Naive B cell (primary cell): Measurements from ENCODE around the gene ST7. TPM values are rescaled to one million over a fixed set of nuclear protein-coding genes. Genes with fewer than 3 reads are reported as not detected.
"Not testable (repeated sequence)": the region's sequence is repeated elsewhere in the genome, so short reads cannot be mapped to it uniquely, and the experiment has no call there.

Experiments
- ATAC-seq, 2 donors: fragments of 150-1000 bp; cut with Tn5 transposase; 2 replicates each; pipeline ENCODE4 v1.10.0; 2021; ENCODE audit warnings: low read depth in 2 of 2, mild to moderate bottlenecking in 2 of 2, moderate library complexity in 2 of 2
- DNase-seq: peaks from one replicate; pipeline ENCODE4 v3.0.0; 2022
- H3K27ac Mint-ChIP-seq, 6 donors: one replicate each; pipeline ENCODE4 v1.8.0; 2020 to 2022; ENCODE audit warnings: mild to moderate bottlenecking in 6 of 6, mixed read lengths in 6 of 6, moderate library complexity in 5 of 6, inconsistent platforms in 2 of 6
- H3K27me3 Mint-ChIP-seq, 3 donors: one replicate each; pipeline ENCODE4 v1.8.0; 2021 to 2022; ENCODE audit warnings: mixed read lengths in 3 of 3, mild to moderate bottlenecking in 1 of 3
- H3K36me3 Mint-ChIP-seq, 2 donors: one replicate each; pipeline ENCODE4 v1.8.0; 2020 to 2022; ENCODE audit warnings: mixed read lengths in 2 of 2, inconsistent platforms in 1 of 2, mild to moderate bottlenecking in 1 of 2
- H3K4me1 Mint-ChIP-seq, 3 donors: one replicate each; pipeline ENCODE4 v1.8.0; 2020 to 2022; ENCODE audit warnings: mixed read lengths in 3 of 3, inconsistent platforms in 1 of 3, mild to moderate bottlenecking in 1 of 3, moderate library complexity in 1 of 3
- H3K4me3 Mint-ChIP-seq, 8 donors: one replicate each; pipeline ENCODE4 v1.8.0; 2020 to 2022; ENCODE audit warnings: mild to moderate bottlenecking in 8 of 8, mixed read lengths in 8 of 8, moderate library complexity in 8 of 8, inconsistent platforms in 2 of 8
- H3K9me3 Mint-ChIP-seq, 7 donors: one replicate each; pipeline ENCODE4 v1.8.0; 2020 to 2022; ENCODE audit warnings: mixed read lengths in 7 of 7, mild to moderate bottlenecking in 5 of 7, inconsistent platforms in 2 of 7, moderate library complexity in 1 of 7
- polyA plus RNA-seq, 6 donors: library from polyadenylated mRNA; unstranded; fragments of 300-500 nt; fragmentation: Illumina TruSeq; gene quantifications; one replicate each; pipeline ENCODE4 v1.2.3, GENCODE V29; 2021; ENCODE audit warnings: low read depth in 6 of 6

ST7 gene
- polyA plus RNA-seq, 6 donors from 2014 or later, result 0.49 to 3.7 (median 0.63) TPM; not detected in 1

DNA sequence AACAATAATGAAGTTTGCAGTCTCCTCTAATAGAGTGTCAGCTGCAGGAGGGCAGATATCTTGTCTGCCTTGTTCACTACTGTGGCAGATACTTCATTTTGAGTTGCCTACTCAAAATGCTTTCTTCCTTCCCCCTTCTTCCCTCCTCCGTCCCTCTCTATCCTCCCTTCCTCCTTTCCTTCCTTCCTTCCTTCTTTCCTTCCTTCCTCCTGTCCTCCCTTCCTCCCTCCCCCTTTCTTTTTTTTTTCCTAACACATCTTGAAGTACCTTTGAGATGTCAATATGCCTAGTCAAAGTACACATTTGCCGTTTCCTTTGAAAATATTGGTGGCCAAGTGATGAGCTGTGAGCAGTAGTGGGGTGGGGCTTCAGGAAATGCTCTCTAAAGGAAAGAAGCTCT, 18.7 kb upstream of the ST7 start:
- H3K4me3 Mint-ChIP-seq, result no peak overlapping the region
- no peak for ATAC-seq
- H3K9me3 Mint-ChIP-seq, result no peaks in the 10 kb centered on the region
- H3K4me1 Mint-ChIP-seq, result peaks cover 3 to 9% (median 5%) of the 10 kb centered on the region in 3 donors
- no peak for DNase-seq
- no peaks in the 10 kb centered on the region for H3K36me3 Mint-ChIP-seq
- no peak overlapping the region for H3K27ac Mint-ChIP-seq
- peaks cover 13 to 42% (median 24%) of the 10 kb centered on the region in 3 donors for H3K27me3 Mint-ChIP-seq

DNA sequence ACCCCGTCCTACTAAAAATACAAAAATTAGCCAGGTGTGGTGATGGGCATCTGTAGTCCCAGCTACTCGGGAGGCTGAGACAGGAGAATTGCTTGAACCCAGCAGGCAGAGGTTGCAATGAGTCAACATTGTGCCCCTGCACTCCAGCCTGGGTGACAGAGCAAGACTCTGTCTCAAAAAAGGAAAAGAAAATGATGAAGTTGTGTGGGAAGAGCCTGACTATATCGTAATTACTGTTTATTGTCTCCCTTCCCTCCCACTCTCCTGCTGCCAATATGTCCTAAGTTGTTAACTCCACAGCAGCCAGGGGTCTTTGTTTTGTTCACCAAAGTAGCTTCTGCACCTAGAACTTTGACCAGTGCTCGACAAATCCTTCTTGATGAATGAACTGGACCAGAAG, 16.5 kb upstream of the ST7 start:
- not testable (repeated sequence) for H3K36me3 Mint-ChIP-seq, H3K4me3 Mint-ChIP-seq, H3K9me3 Mint-ChIP-seq, H3K27ac Mint-ChIP-seq, ATAC-seq, H3K4me1 Mint-ChIP-seq, DNase-seq
- peaks cover 9 to 29% (median 14%) of the 10 kb centered on the region in 3 donors for H3K27me3 Mint-ChIP-seq

DNA sequence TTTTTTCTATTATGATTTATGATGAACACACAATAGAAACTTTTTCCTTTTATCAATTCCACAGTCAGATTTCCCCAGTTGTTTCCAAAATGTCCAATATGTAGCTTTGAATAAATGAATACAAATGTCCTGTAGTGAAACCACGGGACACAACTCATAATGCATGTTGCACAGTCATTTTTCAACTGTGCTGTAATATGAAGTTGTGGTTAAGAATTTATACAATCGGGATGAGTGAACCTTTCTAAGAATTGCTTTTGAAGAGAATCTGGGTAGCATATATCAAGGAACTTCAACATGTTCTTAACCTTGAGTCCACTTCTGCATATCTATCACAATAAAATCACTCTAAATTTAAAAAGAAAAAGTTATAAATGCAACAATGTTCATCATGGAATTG, 14.6 kb upstream of the ST7 start:
- no peaks in the 10 kb centered on the region for H3K36me3 Mint-ChIP-seq
- no peak for DNase-seq
- H3K9me3 Mint-ChIP-seq, result no peaks in the 10 kb centered on the region
- H3K27ac Mint-ChIP-seq, result no peak overlapping the region
- no peaks in the 10 kb centered on the region for H3K4me1 Mint-ChIP-seq
- no peak for ATAC-seq
- H3K4me3 Mint-ChIP-seq, result no peak overlapping the region
- H3K27me3 Mint-ChIP-seq, result peaks cover 9 to 29% (median 14%) of the 10 kb centered on the region in 3 donors

DNA sequence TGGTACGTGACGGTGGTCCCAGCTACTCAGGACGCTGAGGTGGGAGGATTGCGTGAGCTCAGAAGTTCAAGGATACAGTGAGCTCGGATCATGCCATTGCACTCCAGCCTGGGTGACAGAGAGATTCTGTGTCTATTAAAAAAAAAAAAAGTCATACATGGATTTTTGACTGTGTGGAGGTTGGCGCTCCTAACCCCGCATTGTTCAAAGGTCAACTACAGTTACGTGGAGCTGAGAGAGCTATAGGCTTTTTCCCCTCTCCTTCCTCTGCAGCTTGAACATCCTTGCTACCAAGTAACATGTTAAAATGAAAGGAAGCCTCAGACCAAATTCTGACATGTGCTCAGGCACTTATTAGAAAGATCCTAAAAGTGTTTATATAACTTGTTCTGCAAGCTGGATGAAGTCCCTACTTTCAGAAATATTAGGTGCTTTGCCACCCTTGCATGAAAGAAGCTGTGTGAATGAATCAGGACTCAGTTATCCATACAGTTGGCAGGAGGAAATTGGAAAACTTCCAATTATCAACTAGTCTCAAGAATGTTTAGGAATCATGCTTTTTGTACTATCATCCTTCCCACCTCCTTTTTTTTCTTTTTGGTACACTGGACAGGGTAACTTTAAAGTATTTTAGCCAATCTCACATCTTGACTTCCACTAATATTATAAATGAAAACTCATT, 12.5 kb upstream of the ST7 start:
- no peaks in the 10 kb centered on the region for H3K4me1 Mint-ChIP-seq
- H3K36me3 Mint-ChIP-seq, result no peaks in the 10 kb centered on the region
- DNase-seq, result no peak
- peaks cover 9 to 16% (median 10%) of the 10 kb centered on the region in 3 donors for H3K27me3 Mint-ChIP-seq
- H3K4me3 Mint-ChIP-seq, result no peak overlapping the region
- H3K27ac Mint-ChIP-seq, result no peak overlapping the region
- no peaks in the 10 kb centered on the region for H3K9me3 Mint-ChIP-seq
- ATAC-seq, result no peak

DNA sequence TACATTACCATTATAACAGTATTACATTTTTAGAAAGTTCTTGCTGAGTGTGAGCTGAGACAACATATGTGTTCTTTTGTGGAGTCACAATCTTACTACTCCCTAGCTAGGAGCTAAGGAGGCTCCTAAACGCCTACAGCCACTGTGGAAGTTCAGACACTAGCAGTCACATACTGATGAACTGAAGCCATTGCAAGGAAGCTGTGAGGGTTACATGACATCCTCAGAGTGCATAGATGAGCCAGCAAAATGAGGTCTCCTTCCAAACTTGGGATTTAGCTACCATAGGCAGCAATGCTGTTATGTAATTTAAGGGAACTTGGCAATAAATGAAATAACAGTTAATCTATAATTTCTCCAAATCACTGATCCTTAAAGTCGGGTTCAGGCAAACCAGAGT, 10.8 kb upstream of the ST7 start:
- no peaks in the 10 kb centered on the region for H3K9me3 Mint-ChIP-seq
- no peak overlapping the region for H3K4me3 Mint-ChIP-seq
- no peak overlapping the region for H3K27ac Mint-ChIP-seq
- no peak for ATAC-seq
- no peaks in the 10 kb centered on the region for H3K4me1 Mint-ChIP-seq
- DNase-seq, result no peak
- peaks cover 0 to 10% (median 7%) of the 10 kb centered on the region in 3 donors for H3K27me3 Mint-ChIP-seq
- H3K36me3 Mint-ChIP-seq, result no peaks in the 10 kb centered on the region

DNA sequence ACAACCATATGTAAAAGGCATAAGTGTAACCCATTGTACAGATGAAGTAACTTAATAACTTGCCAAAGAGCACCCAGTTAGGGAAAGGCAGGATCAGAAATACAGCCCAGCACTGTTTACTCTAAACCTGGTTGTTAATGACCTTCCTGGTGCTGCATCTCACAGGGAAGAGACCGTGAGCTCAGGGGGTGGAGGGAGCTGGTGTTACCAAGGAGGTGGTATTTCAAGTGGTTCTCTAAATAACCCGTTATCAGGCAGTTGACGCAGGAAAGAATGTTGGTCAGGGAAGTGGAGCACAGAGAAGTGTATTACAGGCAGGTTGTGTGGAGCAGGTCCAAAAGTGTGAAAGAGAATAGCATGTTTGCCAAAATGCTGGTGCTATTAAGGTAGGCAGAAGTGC, 4.4 kb upstream of the ST7 start:
- H3K27ac Mint-ChIP-seq, result peak overlapping the region in 1 of 6 donors; percentile 33

DNA sequence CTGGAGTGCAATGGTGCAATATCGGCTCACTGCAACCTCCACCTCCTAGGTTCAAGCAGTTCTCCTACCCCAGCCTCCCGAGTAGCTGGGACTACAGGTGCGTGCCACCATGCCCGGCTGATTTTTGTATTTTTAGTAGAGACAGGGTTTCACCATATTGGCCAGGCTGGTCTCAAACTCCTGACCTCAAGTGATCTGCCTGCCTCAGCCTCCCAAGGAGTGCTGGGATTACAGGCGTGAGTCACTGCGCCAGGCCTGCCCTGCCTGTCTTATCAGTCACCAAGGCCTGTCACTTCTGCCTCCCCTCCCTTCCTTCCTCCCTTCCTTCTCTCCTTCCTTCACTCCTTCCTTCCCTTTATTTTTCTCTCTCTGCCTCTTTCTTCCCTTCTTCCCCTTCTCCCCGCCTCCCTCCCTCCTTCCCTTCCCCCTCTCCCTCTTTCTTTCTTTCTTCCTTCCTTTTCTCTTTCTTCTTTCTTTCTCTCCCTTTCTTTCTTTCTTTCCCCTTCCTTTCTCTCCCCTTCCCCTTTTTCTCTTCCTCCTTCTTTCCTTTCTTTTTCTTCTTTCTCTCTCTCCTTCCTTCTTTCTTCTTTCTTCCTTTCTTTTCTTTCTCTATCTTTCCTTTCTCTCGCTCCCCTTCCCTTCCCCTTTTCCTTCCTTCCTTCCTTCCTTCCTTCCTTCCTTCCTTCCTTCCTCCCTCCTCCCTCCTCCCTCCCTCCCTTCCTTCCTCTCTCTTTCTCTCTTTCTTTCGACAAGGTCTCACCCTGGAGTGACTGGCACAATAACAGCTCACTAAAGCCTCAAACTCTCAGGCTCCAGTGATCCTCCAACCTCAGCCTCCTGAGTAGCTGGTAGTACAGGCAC, 3.1 kb upstream of the ST7 start:
- no peak overlapping the region for H3K27ac Mint-ChIP-seq

More for the DNA sequence above, 4.4 kb upstream of the ST7 start:
- Mint-ChIP-seq H3K27me3 (peaks cover 18 to 25% (median 25%) of the 10 kb centered on the region in 3 donors), H3K36me3 (peaks cover 0 to 9% of the 10 kb centered on the region in 2 donors), H3K4me1 (peaks cover 0 to 4% (median 0%) of the 10 kb centered on the region in 3 donors), H3K4me3 (peak overlapping the region in 1 of 8 donors; percentile 34), H3K9me3 (no peaks in the 10 kb centered on the region)
- no peak for DNase-seq
- no peak for ATAC-seq

DNA sequence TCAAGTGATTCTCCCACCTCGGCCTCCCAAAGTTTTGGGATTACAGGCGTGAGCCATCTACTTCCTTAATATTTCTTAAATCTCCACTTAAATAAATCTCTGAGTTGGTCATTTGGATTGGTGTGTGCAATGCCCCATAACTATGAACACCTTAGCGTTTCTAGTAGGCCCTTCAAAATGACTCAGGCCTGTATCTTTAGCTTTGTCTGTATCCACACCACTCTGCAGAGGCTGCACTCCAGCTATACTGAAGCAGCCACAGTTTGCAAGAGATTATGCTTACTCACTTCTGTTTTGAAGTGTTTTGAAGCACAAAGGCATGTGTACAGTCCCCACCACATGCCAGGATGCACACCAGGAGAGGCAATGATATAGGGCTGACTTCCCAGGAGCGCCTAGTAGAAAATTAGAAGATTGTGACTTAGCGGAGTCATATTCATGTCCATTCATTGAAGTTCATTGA, 2.4 kb upstream of the ST7 start:
- no peaks in the 10 kb centered on the region for H3K9me3 Mint-ChIP-seq
- peaks cover 0 to 9% of the 10 kb centered on the region in 2 donors for H3K36me3 Mint-ChIP-seq
- H3K4me1 Mint-ChIP-seq, result peaks cover 4 to 15% (median 6%) of the 10 kb centered on the region in 3 donors
- peak overlapping the region in 1 of 8 donors; percentile 78 for H3K4me3 Mint-ChIP-seq
- DNase-seq, result no peak
- H3K27ac Mint-ChIP-seq, result no peak overlapping the region
- peaks cover 25 to 37% (median 33%) of the 10 kb centered on the region in 3 donors for H3K27me3 Mint-ChIP-seq
- ATAC-seq, result no peak

More for the DNA sequence above, 3.1 kb upstream of the ST7 start:
- Mint-ChIP-seq H3K4me1 (peaks cover 4 to 14% (median 6%) of the 10 kb centered on the region in 3 donors), H3K4me3 (no peak overlapping the region), H3K36me3 (peaks cover 0 to 9% of the 10 kb centered on the region in 2 donors), H3K9me3 (no peaks in the 10 kb centered on the region), H3K27me3 (peaks cover 25 to 36% (median 29%) of the 10 kb centered on the region in 3 donors)
- DNase-seq (no peak), ATAC-seq (no peak)

DNA sequence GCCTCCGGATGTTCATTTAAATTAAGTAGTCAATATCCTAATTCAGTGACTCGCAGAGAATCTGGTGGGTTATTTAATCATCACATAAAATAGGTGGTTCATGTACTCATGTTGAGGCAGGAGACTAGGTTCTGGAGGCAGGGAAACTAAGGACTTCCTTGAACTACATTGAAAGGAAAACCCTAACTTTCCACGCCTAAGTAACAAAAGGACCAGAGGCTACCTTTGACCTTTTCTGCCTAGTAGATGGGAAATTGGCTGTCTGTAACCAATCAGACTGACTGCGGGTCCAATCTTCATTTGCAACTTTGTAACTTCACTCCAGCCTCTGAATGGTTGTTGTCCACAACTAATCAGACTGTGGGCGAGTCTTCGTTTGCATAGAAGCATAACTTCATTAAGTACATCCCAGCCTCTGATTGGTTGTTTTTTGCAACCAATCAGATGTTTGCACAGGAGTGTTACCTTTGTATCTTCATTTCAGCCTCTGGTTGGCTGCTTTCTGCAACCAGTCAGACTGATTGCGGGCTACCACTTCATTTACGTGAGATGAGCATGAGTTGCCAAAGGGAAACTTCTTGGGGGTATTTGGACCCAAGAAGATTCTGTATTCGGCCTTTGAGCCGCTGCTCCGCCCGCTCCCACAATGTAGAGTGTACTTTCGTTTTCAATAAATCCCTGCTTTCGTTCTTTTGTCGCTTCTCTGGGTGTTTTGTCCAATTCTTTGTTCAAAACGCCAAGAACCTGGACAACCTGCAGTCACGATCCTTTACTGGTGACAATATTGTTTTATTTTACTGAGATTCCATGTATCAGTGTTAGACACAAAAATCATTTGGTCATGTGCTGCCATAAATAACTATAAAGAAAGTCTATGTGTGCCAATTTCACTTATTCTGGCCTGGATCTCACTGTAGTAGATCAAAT, 1.7 kb upstream of the ST7 start:
- no peaks in the 10 kb centered on the region for H3K9me3 Mint-ChIP-seq
- DNase-seq (no peak), ATAC-seq (no peak)
- peaks cover 25 to 40% (median 36%) of the 10 kb centered on the region in 3 donors for H3K27me3 Mint-ChIP-seq
- H3K36me3 Mint-ChIP-seq, result peaks cover 0 to 9% of the 10 kb centered on the region in 2 donors
- H3K4me3 Mint-ChIP-seq, result peak overlapping the region in 3 of 8 donors; percentile 25 to 84 (median 78)
- H3K27ac Mint-ChIP-seq, result no peak overlapping the region
- H3K4me1 Mint-ChIP-seq, result peaks cover 4 to 15% (median 6%) of the 10 kb centered on the region in 3 donors

DNA sequence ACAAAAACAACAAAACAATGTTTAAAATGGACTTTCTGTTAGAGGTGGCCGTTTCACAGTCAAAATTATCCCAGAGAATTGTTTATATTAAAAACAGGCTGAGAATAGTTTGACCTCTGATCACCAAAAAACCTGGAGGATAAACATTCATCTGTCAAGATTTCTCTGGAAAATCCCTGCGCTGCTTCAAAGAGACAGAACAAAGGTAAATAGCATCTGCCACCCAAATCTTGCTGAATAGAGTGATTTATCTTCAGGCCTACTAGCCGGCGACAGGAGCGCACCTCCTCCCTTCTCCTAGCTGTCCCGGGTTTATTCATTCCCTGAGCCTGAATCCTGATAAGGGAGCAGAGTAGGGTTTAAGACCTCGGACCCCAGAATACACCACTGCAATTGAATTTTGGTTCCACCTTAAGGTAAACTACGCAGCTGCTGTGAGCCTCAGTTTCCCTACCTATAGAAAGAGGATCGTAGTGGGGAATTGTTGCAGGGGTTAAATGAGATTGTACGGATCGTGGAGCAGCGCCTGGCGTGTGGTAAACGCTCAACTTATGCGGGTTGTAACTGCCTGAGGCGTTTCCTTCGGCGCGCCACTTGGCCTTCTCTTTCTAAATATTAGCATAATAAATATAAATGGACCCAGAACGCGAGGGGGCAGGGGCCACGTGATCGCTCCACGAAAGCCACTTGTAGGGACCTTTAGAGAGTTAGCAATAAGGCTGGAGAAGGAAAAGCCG, 498 bp upstream of the ST7 start:
- ATAC-seq (peak in 1 of 2 donors; percentile 17), DNase-seq (no peak)
- Mint-ChIP-seq H3K27ac (peak overlapping the region in 3 of 6 donors; percentile 24 to 68 (median 49)), H3K4me3 (peak overlapping the region; percentile 73 to 89 (median 81)), H3K4me1 (peaks cover 4 to 15% (median 6%) of the 10 kb centered on the region in 3 donors), H3K36me3 (peaks cover 0 to 9% of the 10 kb centered on the region in 2 donors), H3K27me3 (peaks cover 25 to 43% (median 33%) of the 10 kb centered on the region in 3 donors), H3K9me3 (no peaks in the 10 kb centered on the region)

DNA sequence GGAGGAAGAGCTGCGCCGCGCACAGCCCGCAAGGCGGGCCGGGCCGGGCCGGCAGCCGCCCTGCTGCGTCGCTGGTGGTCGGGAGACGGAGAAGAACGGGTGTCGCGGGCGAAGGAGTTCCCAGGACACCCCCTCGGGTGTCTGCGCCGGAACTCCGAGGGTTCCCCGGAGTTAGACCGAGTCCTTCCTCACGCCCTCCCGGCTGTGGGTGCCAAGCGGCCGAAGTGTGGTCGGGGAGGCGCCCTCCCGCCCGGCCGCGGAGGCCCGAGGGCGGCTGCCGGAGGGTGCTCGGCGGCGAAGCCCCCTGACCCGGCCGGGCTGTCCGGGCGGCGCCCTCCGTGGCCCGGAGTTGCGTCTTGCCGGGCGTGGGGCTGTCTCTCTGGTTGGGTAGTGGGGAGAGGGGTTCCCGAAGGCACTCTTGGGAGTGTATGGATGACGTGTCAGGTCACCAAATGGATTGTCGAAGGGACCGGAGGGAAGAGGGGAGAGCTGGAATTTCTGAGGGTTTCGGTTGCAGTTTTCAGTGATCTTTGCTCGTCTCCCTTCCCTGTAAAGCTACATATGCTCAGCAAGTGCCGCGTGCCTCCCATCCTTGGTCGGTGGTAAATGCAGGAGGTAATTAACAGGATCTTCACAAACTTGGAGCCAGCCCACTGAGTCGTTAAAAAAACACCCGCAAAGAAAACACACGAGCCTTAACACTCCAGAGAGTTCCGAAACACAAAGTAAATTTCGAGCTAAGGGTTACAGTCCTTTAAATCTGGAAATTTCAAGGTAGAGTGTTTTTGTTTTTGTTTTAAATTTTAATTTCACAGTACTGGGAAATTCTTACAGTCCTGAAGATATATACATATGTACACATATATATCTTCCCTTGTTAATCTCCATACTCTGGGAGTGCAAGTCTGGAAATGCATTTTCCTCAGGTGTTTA, 871 bp downstream of the ST7 start:
- H3K27me3 Mint-ChIP-seq, result peaks cover 18 to 33% (median 25%) of the 10 kb centered on the region in 3 donors
- no peak for ATAC-seq
- H3K9me3 Mint-ChIP-seq, result no peaks in the 10 kb centered on the region
- peaks cover 4 to 15% (median 6%) of the 10 kb centered on the region in 3 donors for H3K4me1 Mint-ChIP-seq
- H3K36me3 Mint-ChIP-seq, result peaks cover 0 to 9% of the 10 kb centered on the region in 2 donors
- no peak for DNase-seq
- H3K4me3 Mint-ChIP-seq, result peak overlapping the region; percentile 84 to 96 (median 92)
- H3K27ac Mint-ChIP-seq, result peak overlapping the region in 3 of 6 donors; percentile 47 to 90 (median 74)
